Endothelial cell of umbilical vein (primary cell): ENCODE results near the gene KCNJ5.

ENCODE experiments used
- FOS ChIP-seq: IDR thresholded peaks from 2 replicates; pipeline ENCODE4 v1.6.1; 2011; ENCODE audit warnings: mild to moderate bottlenecking, low read length, moderate library complexity, borderline replicate concordance; ENCODE audit not compliant: insufficient read depth
- POLR2A ChIP-seq: IDR thresholded peaks from 2 replicates; pipeline ENCODE4 v1.6.1; 2012; ENCODE audit warnings: low read depth, mild to moderate bottlenecking, control low read depth, low read length
- TF ChIP-seq, protein P1 (sequence below), 2 donors: IDR thresholded peaks; 1 replicate in 1 of 2; 2 replicates in 1 of 2; pipeline ENCODE4 v1.5.1; 2011; ENCODE audit warnings: low read length in 2 of 2, mild to moderate bottlenecking in 2 of 2, moderate library complexity in 2 of 2, control low read depth in 1 of 2, inconsistent platforms in 1 of 2, low read depth in 1 of 2; ENCODE audit not compliant: insufficient read depth in 1 of 2; ENCODE audit errors: extremely low read depth in 1 of 2

GRCh38 chr11:128916037-128916572 is 24.9 kb downstream of the KCNJ5 start:
- TF ChIP-seq FOS (no peak), POLR2A (no peak)
- TF ChIP-seq, protein P1, sequence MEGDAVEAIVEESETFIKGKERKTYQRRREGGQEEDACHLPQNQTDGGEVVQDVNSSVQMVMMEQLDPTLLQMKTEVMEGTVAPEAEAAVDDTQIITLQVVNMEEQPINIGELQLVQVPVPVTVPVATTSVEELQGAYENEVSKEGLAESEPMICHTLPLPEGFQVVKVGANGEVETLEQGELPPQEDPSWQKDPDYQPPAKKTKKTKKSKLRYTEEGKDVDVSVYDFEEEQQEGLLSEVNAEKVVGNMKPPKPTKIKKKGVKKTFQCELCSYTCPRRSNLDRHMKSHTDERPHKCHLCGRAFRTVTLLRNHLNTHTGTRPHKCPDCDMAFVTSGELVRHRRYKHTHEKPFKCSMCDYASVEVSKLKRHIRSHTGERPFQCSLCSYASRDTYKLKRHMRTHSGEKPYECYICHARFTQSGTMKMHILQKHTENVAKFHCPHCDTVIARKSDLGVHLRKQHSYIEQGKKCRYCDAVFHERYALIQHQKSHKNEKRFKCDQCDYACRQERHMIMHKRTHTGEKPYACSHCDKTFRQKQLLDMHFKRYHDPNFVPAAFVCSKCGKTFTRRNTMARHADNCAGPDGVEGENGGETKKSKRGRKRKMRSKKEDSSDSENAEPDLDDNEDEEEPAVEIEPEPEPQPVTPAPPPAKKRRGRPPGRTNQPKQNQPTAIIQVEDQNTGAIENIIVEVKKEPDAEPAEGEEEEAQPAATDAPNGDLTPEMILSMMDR (IDR thresholded peaks at IDR 0.05; ENCODE audit: extremely low read depth in 1 of 2, insufficient read depth in 1 of 2, low read depth in 1 of 2, low read length in 2 of 2): no peak
